KMS-11 (cell line): ENCODE measurements around the gene SNCB.

Experiments
- H2AFZ ChIP-seq: fragments of 200-600 bp; sonication (generic); 2 replicates; pipeline ENCODE4 v1.6.1; 2016; ENCODE audit warnings: antibody characterized with exemption, mixed run types, low read depth
- H3K27ac ChIP-seq: fragments of 200-600 bp; sonication (generic); 2 replicates; pipeline ENCODE4 v1.6.1; 2016; ENCODE audit warnings: mild to moderate bottlenecking, mixed run types
- H3K27me3 ChIP-seq: fragments of 200-600 bp; sonication (generic); 2 replicates; pipeline ENCODE4 v1.6.1; 2017; ENCODE audit warnings: mild to moderate bottlenecking, low read depth, mixed run types, moderate library complexity; ENCODE audit not compliant: insufficient read depth
- H3K36me3 ChIP-seq: fragments of 200-600 bp; sonication (generic); 2 replicates; pipeline ENCODE4 v1.6.1; 2017; ENCODE audit warnings: mild to moderate bottlenecking, mixed run types; ENCODE audit not compliant: insufficient read depth
- H3K4me1 ChIP-seq: fragments of 200-600 bp; sonication (generic); 2 replicates; pipeline ENCODE4 v1.6.1; 2016; ENCODE audit warnings: mild to moderate bottlenecking, low read depth, mixed run types; ENCODE audit not compliant: poor library complexity, severe bottlenecking
- H3K4me2 ChIP-seq: fragments of 200-600 bp; sonication (generic); 2 replicates; pipeline ENCODE4 v1.7.0; 2016; ENCODE audit warnings: mild to moderate bottlenecking, mixed run types
- H3K4me3 ChIP-seq: fragments of 200-600 bp; sonication (generic); IDR thresholded peaks from 2 replicates; pipeline ENCODE4 v1.6.1; 2017; ENCODE audit warnings: low read depth, low read length, mixed read lengths; ENCODE audit not compliant: insufficient read depth
- H3K79me2 ChIP-seq: fragments of 200-600 bp; sonication (generic); 2 replicates; pipeline ENCODE4 v1.6.1; 2016; ENCODE audit warnings: low read depth, mixed run types; ENCODE audit not compliant: insufficient read depth
- H3K9ac ChIP-seq: fragments of 200-600 bp; sonication (generic); 2 replicates; pipeline ENCODE4 v1.6.1; 2016; ENCODE audit warnings: mild to moderate bottlenecking, mixed run types
- H4K20me1 ChIP-seq: fragments of 200-600 bp; sonication (generic); 2 replicates; pipeline ENCODE4 v1.6.1; 2016; ENCODE audit warnings: mild to moderate bottlenecking, mixed run types; ENCODE audit not compliant: insufficient read depth
- CTCF ChIP-seq: fragments of 200-600 bp; sonication (generic); conservative IDR thresholded peaks from 2 replicates; pipeline ENCODE4 v1.6.1; 2017; ENCODE audit warnings: low read depth, mild to moderate bottlenecking, antibody characterized with exemption, low read length, moderate library complexity, mixed read lengths

SNCB gene

GRCh38 chr5:176619203-176619568 lies 11.1 kb downstream of the SNCB start:
- no peak overlapping the region for H3K4me3 ChIP-seq
- H3K4me1 ChIP-seq, result peaks cover 4% of the 10 kb centered on the region
- peak overlapping the region; percentile 57; the same call in 1 of the 2 replicates for H2AFZ ChIP-seq
- no peaks in the 10 kb centered on the region for H3K27me3 ChIP-seq
- no peaks in the 10 kb centered on the region for H3K36me3 ChIP-seq
- H3K4me2 ChIP-seq, result peak overlapping the region; percentile 45
- TF ChIP-seq CTCF, result 0 out of 2 replicates have a peak, but pooled peaks have one; percentile 50
- H3K9ac ChIP-seq, result no peak overlapping the region
- H4K20me1 ChIP-seq, result no peaks in the 10 kb centered on the region
- H3K27ac ChIP-seq, result no peak overlapping the region
- H3K79me2 ChIP-seq, result no peaks in the 10 kb centered on the region

GRCh38 chr5:176618783-176619182 lies 11.6 kb downstream of the SNCB start:
- no peak for TF ChIP-seq CTCF
- Histone ChIP-seq H3K36me3 (no peaks in the 10 kb centered on the region), H3K4me2 (peak overlapping the region; percentile 45), H3K4me1 (peaks cover 4% of the 10 kb centered on the region), H3K79me2 (no peaks in the 10 kb centered on the region), H3K4me3 (no peak overlapping the region), H3K27me3 (no peaks in the 10 kb centered on the region), H3K9ac (no peak overlapping the region), H4K20me1 (no peaks in the 10 kb centered on the region), H3K27ac (no peak overlapping the region), H2AFZ (peak overlapping the region; percentile 57; the same call in 1 of the 2 replicates)

- H3K27ac ChIP-seq, result no peak overlapping the region
- no peak overlapping the region for H3K4me2 ChIP-seq
- no peak overlapping the region for H3K4me3 ChIP-seq
- H3K79me2 ChIP-seq, result no peaks in the 10 kb centered on the region
- no peak overlapping the region for H2AFZ ChIP-seq
- peaks cover 4% of the 10 kb centered on the region for H3K4me1 ChIP-seq
- TF ChIP-seq CTCF, result no peak
- H3K27me3 ChIP-seq, result no peaks in the 10 kb centered on the region; the same call in 1 of the 2 replicates
- no peaks in the 10 kb centered on the region for H3K36me3 ChIP-seq
- H4K20me1 ChIP-seq, result no peaks in the 10 kb centered on the region
- H3K9ac ChIP-seq, result no peak overlapping the region
Measured at GRCh38 chr5:176616511-176616910, 13.8 kb downstream of the SNCB start.

- no peaks in the 10 kb centered on the region for H3K36me3 ChIP-seq
- H2AFZ ChIP-seq, result no peak overlapping the region
- no peak overlapping the region for H3K4me2 ChIP-seq
- H4K20me1 ChIP-seq, result no peaks in the 10 kb centered on the region
- H3K4me1 ChIP-seq, result peaks cover 8% of the 10 kb centered on the region
- H3K27me3 ChIP-seq, result no peaks in the 10 kb centered on the region; the same call in 1 of the 2 replicates
- no peak for TF ChIP-seq CTCF
- H3K4me3 ChIP-seq, result no peak overlapping the region
- no peaks in the 10 kb centered on the region for H3K79me2 ChIP-seq
- H3K27ac ChIP-seq, result no peak overlapping the region
- no peak overlapping the region for H3K9ac ChIP-seq
Measured at GRCh38 chr5:176614805-176615478, 15.4 kb downstream of the SNCB start.
